ENCODE data around the gene ADAMTSL3. TPM values are rescaled to one million over a fixed set of nuclear protein-coding genes. Genes with fewer than 3 reads are reported as not detected.

The ADAMTSL3 gene
- total RNA-seq, 1 experiment from 2014 or later: 0.05 TPM

DNA sequence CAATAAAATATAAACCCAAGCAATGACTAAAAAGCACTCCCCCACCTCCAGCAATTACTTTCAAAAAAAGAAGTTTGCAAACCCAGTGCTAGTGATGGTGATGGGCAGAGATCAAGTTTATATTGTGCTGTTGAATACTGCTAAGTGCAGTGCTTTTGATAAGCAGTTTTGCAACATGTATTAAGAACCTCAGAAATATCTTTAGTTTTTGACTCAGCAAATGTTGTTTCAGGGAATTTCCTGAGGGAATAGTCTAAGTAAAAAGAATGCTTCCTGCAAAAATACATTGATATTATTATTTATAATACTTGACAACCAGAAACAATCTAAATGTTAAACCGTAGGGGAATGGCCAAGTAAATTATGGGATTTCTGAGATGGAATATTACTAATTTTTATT, 69.3 kb downstream of the ADAMTSL3 start:
- H3K27me3 ChIP-seq (ENCODE audit: insufficient read depth, low read length): peaks cover 14% of the 10 kb centered on the region
- H3K9me2 ChIP-seq (ENCODE audit: insufficient read depth): no peaks in the 10 kb centered on the region
- DNase-seq (ENCODE audit: low read depth, low spot score) (no peak), ATAC-seq (no peak)
- TF ChIP-seq EGR1 (IDR thresholded peaks at IDR 0.05; ENCODE audit: low read depth): no peak
- TF ChIP-seq, protein P1, sequence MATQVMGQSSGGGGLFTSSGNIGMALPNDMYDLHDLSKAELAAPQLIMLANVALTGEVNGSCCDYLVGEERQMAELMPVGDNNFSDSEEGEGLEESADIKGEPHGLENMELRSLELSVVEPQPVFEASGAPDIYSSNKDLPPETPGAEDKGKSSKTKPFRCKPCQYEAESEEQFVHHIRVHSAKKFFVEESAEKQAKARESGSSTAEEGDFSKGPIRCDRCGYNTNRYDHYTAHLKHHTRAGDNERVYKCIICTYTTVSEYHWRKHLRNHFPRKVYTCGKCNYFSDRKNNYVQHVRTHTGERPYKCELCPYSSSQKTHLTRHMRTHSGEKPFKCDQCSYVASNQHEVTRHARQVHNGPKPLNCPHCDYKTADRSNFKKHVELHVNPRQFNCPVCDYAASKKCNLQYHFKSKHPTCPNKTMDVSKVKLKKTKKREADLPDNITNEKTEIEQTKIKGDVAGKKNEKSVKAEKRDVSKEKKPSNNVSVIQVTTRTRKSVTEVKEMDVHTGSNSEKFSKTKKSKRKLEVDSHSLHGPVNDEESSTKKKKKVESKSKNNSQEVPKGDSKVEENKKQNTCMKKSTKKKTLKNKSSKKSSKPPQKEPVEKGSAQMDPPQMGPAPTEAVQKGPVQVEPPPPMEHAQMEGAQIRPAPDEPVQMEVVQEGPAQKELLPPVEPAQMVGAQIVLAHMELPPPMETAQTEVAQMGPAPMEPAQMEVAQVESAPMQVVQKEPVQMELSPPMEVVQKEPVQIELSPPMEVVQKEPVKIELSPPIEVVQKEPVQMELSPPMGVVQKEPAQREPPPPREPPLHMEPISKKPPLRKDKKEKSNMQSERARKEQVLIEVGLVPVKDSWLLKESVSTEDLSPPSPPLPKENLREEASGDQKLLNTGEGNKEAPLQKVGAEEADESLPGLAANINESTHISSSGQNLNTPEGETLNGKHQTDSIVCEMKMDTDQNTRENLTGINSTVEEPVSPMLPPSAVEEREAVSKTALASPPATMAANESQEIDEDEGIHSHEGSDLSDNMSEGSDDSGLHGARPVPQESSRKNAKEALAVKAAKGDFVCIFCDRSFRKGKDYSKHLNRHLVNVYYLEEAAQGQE (IDR thresholded peaks at IDR 0.05; ENCODE audit: low read depth): no peak
- no peak for TF ChIP-seq FOSL1 (IDR thresholded peaks at IDR 0.05; ENCODE audit: low read depth)
- TF ChIP-seq, protein P2, sequence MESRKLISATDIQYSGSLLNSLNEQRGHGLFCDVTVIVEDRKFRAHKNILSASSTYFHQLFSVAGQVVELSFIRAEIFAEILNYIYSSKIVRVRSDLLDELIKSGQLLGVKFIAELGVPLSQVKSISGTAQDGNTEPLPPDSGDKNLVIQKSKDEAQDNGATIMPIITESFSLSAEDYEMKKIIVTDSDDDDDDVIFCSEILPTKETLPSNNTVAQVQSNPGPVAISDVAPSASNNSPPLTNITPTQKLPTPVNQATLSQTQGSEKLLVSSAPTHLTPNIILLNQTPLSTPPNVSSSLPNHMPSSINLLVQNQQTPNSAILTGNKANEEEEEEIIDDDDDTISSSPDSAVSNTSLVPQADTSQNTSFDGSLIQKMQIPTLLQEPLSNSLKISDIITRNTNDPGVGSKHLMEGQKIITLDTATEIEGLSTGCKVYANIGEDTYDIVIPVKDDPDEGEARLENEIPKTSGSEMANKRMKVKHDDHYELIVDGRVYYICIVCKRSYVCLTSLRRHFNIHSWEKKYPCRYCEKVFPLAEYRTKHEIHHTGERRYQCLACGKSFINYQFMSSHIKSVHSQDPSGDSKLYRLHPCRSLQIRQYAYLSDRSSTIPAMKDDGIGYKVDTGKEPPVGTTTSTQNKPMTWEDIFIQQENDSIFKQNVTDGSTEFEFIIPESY (IDR thresholded peaks at IDR 0.05; ENCODE audit: extremely low read depth, insufficient replicate concordance, low read length): no peak
- TF ChIP-seq ELF1 (IDR thresholded peaks at IDR 0.05; ENCODE audit: borderline replicate concordance, low read depth): no peak
- no peak for TF ChIP-seq JUND (IDR thresholded peaks at IDR 0.05)
- intact Hi-C loops (cut with micrococcal nuclease): loop anchor here (10.0 kb wide), 1 partner anchor 478 kb away; no protein-coding TSS in a partner anchor
- ChIA-PET CTCF (no interaction called here), POLR2A (no interaction called here), RAD21 (ENCODE audit: low non-redundant PET in 1 of 2, low total read pairs in 2 of 2, uncharacterized antibody in 2 of 2, unreplicated experiment in 2 of 2) (no interaction called here)
- H3K9me3 ChIP-seq (ENCODE audit: control insufficient read depth in 1 of 2, insufficient read depth in 1 of 2, low read depth in 1 of 2, low read length in 2 of 2): no peaks in the 10 kb centered on the region
- BruUV-seq (replicated peaks): no TSS peak
- no peak overlapping the region for H3K4me2 ChIP-seq (ENCODE audit: low read length)
- H2AFZ ChIP-seq (ENCODE audit: low read depth, low read length, poor library complexity, severe bottlenecking): no peak overlapping the region
- H3K79me2 ChIP-seq (ENCODE audit: insufficient read depth, low read length): no peaks in the 10 kb centered on the region
- H3K27ac ChIP-seq (ENCODE audit: low read depth, low read length): no peak overlapping the region
- H3K36me3 ChIP-seq (ENCODE audit: control insufficient read depth in 1 of 2, insufficient read depth in 2 of 2, low read length in 2 of 2): no peaks in the 10 kb centered on the region
- no peak overlapping the region for H3K9ac ChIP-seq (ENCODE audit: low read length)
- H3K4me1 ChIP-seq (ENCODE audit: control insufficient read depth in 1 of 2, insufficient read depth in 2 of 2, low read length in 2 of 2): no peaks in the 10 kb centered on the region
- no peaks in the 10 kb centered on the region for H4K20me1 ChIP-seq (ENCODE audit: insufficient read depth)
- no peak overlapping the region for H3K4me3 ChIP-seq (replicated peaks in 1 of 2; ENCODE audit: low read depth in 1 of 2, low read length in 2 of 2)

All from HCT116 (cell line).